Mammary epithelial cell (primary cell): ENCODE results near the gene EXOG.

Source experiments
- CTCF ChIP-seq, 2 donors: IDR thresholded peaks in 1 of 2; conservative IDR thresholded peaks in 1 of 2; 2 replicates each; pipeline ENCODE4 v1.5.1; 2011 to 2012; ENCODE audit warnings: inconsistent platforms in 2 of 2, low read length in 2 of 2, mild to moderate bottlenecking in 2 of 2, control low read depth in 1 of 2, low read depth in 1 of 2; ENCODE audit not compliant: insufficient read depth in 1 of 2; ENCODE audit errors: extremely low read depth in 1 of 2
- EZH2 ChIP-seq: IDR thresholded peaks from 2 replicates; pipeline ENCODE4 v1.6.1; 2012; ENCODE audit warnings: low read length, inconsistent platforms, borderline replicate concordance

DNA sequence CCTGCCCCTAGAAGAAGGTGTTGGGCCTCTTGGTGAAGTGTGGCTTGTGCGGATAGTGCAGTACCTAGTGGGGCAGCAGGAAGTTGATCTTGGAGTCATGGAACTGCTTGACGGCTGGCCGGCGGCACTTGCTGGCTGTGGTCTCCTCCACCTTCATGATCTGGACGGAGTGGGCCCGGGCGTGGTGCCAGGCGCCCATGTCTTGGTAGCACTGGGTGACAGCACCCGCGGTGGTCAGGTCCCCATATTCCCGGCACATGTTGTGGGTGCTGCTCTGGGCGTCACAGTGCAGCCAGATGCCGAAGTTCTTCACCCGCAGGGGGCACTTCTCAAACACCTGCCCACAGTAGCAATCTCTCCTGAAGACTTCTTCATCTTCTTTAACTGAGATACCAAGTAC lies 30.7 kb downstream of the EXOG start:
- TF ChIP-seq EZH2 (no peak), CTCF (conservative IDR thresholded peaks at IDR 0.05 in 1 of 2, IDR thresholded peaks at IDR 0.05 in 1 of 2; ENCODE audit: extremely low read depth in 1 of 2, insufficient read depth in 1 of 2, low read depth in 1 of 2, low read length in 2 of 2) (no peak)
